KG1 (cell line): ENCODE results near the gene ENG.
"Not testable (repeated sequence)": the region's sequence is repeated elsewhere in the genome, so short reads cannot be mapped to it uniquely, and the experiment has no call there.

ENCODE experiments used
- DNase-seq: peaks from one replicate; lab custom pipeline; 2025; lab: John Stamatoyannopoulos, UW

ENG gene

DNA sequence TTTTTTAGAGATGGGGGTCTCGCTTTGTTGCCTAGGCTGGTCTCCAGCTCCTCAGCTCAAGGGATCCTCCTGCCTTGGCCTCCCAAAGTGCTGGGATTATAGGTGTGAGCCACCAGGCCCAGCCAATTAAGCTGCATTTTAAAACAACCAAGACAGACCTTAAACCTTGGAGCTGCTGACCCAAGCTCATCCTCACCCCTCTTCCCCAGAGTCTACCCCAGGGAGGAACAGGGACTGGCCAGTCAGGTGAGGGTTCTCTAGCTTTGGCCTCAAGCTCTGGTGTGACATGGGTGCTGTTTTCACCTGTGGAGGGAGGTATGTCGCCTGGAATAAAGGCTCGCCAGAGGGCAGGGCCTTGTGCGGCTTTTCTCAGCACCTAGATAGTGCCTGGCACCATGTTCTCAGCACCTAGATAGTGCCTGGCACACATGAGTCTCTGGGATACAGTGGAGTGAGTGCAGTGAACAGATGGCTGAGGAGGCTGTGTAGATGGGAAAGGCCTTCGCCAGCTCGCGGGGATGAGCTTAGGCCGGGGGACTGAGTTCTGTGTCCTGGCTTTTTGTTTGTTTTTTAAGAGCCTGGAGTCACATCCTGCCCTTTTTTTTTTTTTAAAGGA lies 61.3 kb downstream of the ENG start:
- DNase-seq: no peak

DNA sequence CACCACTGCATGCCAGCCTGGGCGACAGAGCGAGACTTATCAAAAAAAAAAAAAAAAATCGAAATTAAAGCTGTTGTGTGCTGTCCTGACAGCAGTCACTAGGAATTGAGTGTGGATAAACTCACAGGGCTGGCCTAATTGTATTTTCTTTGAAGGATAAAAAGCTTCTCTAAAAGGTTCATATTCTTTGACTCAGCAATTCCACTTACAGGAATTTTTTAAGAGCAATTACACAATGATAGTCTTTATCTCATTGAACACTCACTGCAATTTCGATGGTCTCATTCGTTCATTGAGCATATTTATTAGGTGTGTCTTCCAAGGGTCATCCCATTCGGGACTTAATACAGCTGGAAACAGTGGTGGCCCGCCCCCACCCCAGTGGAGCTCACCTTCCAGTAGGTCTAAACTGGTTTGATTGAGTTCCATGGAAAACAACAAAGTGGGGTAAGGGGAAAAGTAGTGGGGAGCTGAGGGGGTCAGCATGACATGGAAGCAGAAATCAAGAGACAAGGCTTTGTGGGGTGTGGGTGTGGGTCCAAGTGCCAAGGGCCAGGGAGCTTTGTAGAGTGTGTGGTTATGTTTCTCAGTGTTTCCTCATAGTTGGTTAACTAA lies 61.9 kb downstream of the ENG start:
- no peak for DNase-seq

DNA sequence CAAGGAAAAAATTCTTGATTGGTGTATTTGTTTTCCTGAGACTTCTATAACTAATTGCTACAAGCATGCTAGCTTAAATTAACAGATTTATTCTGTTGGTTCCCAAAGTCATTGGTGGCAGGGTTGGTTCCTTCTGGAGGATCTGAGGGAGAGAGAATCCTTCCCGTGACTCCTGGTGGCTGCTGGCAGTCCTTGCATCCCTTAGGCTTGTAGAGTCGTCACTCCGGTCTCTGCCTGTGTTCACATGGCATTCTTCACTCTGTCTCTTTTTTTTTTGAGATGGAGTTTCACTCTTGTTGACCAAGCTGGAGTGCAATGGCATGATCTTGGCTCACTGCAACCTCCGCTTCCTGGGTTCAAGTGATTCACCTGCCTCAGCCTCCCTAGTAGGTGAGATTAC lies 63.4 kb downstream of the ENG start:
- no peak for DNase-seq

DNA sequence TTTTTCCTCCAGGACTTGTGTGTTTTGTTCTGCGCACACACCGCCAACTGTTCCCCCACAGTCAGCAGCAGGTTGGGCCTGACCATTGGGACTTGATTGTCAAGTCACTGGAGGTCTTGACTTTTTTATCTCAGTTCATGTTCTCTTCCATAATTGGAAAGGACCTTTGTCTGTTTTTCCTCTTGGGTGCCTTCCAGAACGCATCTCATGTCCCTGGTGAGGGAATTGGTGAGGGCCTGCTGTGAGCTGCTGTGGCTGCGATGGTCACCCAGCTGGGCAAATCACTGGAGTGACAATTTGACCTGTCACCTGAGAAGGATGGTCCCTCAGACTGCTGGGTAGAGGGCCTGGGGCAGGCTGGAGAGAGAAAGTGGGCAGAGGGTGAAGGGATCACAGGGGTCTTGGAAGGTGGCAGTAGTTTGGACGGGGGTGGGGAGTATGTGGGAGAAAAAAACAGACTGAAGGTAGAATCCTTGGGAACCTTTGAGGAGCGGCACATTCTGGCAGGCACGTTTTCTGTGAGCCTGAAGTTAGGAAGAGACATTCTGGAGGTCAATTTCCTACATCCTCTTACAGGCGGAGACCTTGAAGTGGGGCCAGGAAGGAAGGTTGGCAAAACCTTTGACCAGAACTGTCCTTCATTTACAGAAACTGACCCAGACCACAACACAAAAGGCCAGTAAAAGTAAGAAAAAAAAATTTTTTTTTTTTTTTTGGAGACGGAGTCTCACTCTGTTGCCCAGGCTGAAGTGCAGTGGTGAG lies 64.2 kb downstream of the ENG start:
- no peak for DNase-seq

GRCh38 chr9:127789179-127789578 lies 65.3 kb downstream of the ENG start:
- no peak for DNase-seq

- no peak for DNase-seq
Measured at GRCh38 chr9:127788337-127789011, 66.0 kb downstream of the ENG start.

DNA sequence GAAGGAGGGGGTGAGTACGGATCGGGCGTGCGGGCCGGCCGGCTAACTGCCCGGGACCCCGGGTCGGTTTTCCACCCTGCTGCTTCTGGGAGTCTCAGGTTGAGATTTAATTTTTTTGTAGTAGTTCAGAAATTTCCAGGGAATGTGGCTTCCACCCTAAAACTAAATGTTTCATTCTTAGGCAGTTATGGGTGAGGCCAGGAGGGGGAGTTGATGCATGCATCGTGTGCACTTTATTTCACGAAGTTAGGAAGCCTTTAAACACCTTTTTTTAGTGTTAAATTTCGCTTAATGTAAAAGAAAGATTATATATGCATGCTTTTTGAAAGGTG lies 67.7 kb downstream of the ENG start:
- DNase-seq: no peak

DNA sequence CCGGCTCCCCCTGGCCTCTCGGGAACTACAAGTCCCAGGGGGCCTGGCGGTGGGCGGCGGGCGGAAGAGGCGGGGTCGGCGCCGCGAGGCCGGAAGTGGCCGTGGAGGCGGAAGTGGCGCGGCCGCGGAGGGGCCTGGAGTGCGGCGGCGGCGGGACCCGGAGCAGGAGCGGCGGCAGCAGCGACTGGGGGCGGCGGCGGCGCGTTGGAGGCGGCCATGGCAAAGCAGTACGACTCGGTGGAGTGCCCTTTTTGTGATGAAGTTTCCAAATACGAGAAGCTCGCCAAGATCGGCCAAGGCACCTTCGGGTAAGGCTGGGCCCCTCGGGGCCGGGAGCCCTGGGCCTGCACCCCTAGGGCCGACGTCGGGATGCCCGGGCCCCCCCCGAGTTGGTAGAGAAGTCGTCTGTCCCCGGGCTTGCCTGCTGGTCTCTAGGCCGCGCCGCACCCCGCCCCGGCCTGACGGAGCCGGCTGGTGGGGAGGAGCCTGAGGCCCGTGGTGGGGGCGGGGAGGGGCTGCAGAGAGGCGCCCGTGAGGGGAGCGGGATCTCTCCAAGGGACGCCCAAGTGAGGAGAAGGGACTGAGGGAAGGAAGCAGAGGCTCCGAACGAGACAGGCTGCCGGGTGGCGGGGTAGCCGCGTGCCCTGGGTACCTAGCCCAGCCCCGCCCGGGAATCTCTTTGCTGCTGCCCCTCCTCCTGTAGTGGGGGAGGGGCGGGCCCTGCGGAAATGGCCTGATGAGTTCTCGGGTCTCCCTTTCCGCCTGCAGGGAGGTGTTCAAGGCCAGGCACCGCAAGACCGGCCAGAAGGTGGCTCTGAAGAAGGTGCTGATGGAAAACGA lies 68.3 kb downstream of the ENG start, which contains the start of gene CDK9:
Gene CDK9, plus strand, starts transcription at position 102 of the 840 bp plus-strand sequence. Its CDS starts 115 bp downstream, at position 217.
- DNase-seq: peak; percentile 89

DNA sequence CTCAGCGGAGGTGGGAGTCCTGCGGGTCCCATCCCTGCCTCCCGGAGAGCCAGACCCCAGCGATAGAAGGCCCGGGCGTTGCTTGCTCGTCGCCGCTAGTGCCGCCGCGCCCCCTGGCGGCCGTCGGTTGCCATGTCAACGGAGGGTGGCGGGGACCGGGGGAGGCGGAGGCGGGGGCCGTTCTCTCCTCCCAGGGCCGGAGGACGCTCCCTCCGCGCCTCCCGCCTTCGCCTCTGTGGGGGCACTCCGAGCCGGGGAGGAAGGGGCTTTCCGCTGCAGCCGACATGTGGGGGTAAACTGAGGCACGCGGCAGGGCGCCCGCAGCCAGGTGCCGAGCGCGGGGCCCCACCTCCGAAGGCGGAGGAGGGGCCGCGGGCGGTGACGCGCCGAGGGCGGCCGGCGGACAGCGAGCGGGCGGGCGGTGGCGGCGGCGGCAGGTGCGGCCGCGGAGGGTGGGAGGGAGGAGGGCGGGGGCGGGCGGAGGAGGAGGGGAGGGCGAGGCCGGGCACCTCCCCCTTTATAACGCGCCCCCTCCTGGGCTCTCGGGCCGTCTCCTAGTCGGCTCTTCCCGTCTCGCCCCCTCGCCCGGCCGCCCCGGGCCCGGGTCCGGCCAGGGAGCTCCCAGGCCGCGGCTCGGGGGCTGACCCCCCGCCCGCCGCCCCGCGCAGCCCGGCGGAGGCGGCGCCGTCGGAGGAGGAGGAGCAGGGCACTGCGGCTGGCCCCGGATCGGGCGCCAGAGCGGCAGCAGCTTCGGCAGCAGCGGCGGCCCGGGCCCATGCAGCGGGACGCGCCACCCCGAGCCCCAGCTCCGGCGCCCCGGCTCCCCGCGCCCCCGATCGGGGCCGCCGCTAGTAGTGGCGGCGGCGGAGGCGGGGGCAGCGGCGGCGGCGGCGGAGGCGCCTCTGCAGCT lies 69.2 kb downstream of the ENG start:
- DNase-seq: peak; percentile 80

DNA sequence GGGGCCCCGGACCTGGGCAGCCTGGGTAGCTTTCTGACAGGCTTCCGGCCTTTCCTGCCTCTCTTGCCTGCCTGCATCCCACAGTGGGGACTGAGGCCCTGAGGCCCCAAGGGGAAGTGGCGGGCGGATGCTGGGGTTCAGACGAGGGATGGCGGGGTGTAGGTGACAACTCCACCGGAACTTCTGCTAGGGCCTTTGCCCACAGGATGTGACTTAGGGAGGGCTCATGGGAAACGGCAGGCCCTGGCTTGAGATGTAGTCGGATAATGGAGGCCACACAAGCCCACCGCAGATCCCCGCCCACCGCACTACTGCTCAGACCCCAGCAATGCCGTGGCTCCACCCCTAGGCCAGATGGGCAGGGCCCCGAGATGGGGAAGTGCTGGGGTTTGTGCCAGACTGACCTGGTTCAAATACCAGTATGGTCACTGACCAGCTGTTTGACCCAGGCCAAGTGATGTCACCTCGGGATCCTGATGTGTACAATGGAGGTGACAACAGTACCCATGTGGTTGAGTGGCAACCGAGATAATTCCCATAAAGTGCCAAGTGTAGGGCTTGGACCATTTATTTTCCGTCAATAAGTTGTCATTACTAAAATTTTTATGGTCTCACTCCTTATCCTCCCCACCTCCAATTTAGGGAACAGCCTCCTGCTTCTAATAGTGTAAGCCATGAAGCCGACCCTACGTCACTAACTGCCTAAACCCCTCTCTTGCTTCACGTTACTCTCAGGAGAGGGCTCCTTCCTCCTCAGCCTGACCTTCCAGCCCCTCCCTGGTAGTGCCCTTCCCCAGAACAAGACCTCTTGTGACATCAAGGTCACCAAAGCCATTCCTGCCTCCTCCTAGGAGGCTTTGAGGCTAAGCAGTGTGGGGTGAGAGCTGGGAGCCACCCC lies 71.1 kb downstream of the ENG start:
- DNase-seq: peak; percentile 95

- no peak for DNase-seq
Measured at GRCh38 chr9:127781806-127782205, 72.7 kb downstream of the ENG start.

DNA sequence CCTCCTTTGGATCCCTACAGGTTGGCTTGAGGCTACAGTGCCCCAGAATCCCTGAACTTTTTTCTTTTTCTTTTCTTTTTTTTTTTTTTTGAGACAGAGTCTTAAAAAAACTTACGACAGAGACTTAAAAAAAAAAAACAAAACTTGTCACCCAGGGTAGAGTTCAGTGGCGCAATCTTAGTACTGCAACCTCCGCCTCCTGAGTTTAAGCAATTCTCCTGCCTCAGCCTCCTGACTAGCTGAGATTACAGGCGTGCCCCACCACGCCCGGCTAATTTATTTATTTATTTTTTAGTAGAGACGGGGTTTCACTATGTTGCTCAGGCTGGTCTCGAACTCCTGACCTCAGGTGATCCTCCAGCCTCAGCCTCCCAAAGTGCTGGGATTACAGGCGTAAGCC lies 73.5 kb downstream of the ENG start:
- DNase-seq: not testable (repeated sequence)

DNA sequence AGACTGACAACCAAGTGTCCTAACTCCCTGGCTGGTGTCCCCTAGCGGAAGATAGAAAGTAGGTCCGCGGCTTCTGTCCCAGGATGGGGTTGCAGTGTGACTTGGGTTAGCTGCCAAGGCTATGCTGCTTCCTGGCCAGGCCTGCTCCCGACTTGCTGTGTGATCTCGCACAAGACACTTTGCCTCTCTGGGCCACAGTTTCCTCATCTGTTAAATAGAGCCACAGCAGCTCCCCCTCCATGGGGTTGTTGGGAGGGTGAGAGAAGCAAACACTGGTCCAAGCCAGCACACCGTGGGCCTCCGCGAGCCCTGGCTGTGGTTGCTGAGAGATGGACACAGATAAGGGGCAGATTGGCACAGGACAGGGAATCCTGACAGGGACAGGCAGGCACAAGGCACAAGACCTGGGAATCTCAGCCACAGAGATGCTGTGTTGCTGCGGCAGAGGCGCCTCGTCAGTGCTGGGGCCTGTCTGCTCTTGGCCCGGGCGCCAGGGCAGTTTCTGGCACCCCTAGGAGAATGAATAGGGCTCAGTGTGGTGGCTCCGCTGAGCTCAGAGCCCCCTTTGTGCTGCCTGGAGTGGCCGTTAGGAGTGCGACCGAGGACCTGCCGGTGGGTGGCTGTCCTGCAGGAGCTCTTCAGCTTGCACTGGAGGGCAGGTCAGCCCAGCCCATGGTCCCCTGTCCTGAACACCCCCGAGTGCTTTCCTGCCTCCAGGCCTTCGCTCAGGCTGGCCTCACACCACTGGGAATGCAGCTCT lies 74.2 kb downstream of the ENG start:
- no peak for DNase-seq

- DNase-seq: no peak
Measured at GRCh38 chr9:127779136-127779981, 75.1 kb downstream of the ENG start.

GRCh38 chr9:127778280-127779135 lies 76.0 kb downstream of the ENG start, which contains the start of gene SH2D3C:
SH2D3C (minus strand) TSS chr9:127778666; CDS start chr9:127778627, 39 bp downstream.
- DNase-seq: peak; percentile 68

- DNase-seq: no peak
Measured at GRCh38 chr9:127777368-127777980, 77.0 kb downstream of the ENG start.

- no peak for DNase-seq
Measured at GRCh38 chr9:127776924-127777289, 77.6 kb downstream of the ENG start.
